CD14-positive monocyte (primary cell): ENCODE data around the gene HLA-G. TPM values are rescaled to one million over a fixed set of nuclear protein-coding genes. Genes with fewer than 3 reads are reported as not detected.

ENCODE experiments used
- DNase-seq, 3 donors: peaks; one replicate each; pipeline ENCODE4 v3.0.0-alpha.2; 2011 to 2022
- H2AFZ ChIP-seq: 2 replicates; pipeline ENCODE4 v1.6.0; 2012; ENCODE audit warnings: mild to moderate bottlenecking, low read depth, low read length, inconsistent platforms; ENCODE audit not compliant: insufficient read depth, poor library complexity, severe bottlenecking
- H3K27ac ChIP-seq, 2 donors: 1 replicate in 1 of 2; 2 replicates in 1 of 2; pipeline ENCODE4 v1.5.1; 2012 to 2013; ENCODE audit warnings: low read length in 2 of 2, control low read depth in 1 of 2, inconsistent platforms in 1 of 2, low read depth in 1 of 2, mild to moderate bottlenecking in 1 of 2
- H3K27me3 ChIP-seq, 2 donors: one replicate each; pipeline versions ENCODE4 v1.6.0 to v1.6.1; 2011 to 2013; ENCODE audit warnings: low read length in 2 of 2; ENCODE audit not compliant: control insufficient read depth in 2 of 2, insufficient read depth in 2 of 2
- H3K36me3 ChIP-seq, 2 donors: replicated peaks in 1 of 2; 1 replicate in 1 of 2; 2 replicates in 1 of 2; pipeline versions ENCODE4 v1.5.1 to v1.6.1; 2012 to 2013; ENCODE audit warnings: low read length in 2 of 2, control low read depth in 1 of 2, inconsistent platforms in 1 of 2, mild to moderate bottlenecking in 1 of 2; ENCODE audit not compliant: insufficient read depth in 2 of 2, control insufficient read depth in 1 of 2
- H3K4me1 ChIP-seq, 2 donors: 1 replicate in 1 of 2; 2 replicates in 1 of 2; pipeline versions ENCODE4 v1.5.1 to v1.6.1; 2012 to 2013; ENCODE audit warnings: low read length in 2 of 2, control low read depth in 1 of 2, inconsistent platforms in 1 of 2, mild to moderate bottlenecking in 1 of 2, moderate library complexity in 1 of 2; ENCODE audit not compliant: insufficient read depth in 2 of 2, control insufficient read depth in 1 of 2
- H3K4me2 ChIP-seq: replicated peaks from 2 replicates; pipeline ENCODE3; 2012; ENCODE audit warnings: low read length, moderate library complexity, mild to moderate bottlenecking; ENCODE audit not compliant: poor library complexity, severe bottlenecking; ENCODE audit errors: extremely low read depth
- H3K4me3 ChIP-seq, 3 experiments: fragments of 200-600 bp in 1 of 3; sonication (generic) in 1 of 3; replicated peaks in 1 of 3; 1 replicate in 2 of 3; 2 replicates in 1 of 3; pipeline ENCODE4 v1.5.1; 2011 to 2013; ENCODE audit warnings: low read length in 3 of 3, mild to moderate bottlenecking in 3 of 3, control low read depth in 2 of 3, low read depth in 2 of 3, inconsistent platforms in 1 of 3, moderate library complexity in 1 of 3
- H3K79me2 ChIP-seq: 2 replicates; pipeline ENCODE4 v1.6.0; 2012; ENCODE audit warnings: mild to moderate bottlenecking, control low read depth, inconsistent platforms, low read length, moderate library complexity; ENCODE audit not compliant: insufficient read depth
- H3K9ac ChIP-seq: 2 replicates; pipeline ENCODE4 v1.6.0; 2017; ENCODE audit warnings: low read length, mild to moderate bottlenecking; ENCODE audit not compliant: insufficient read depth, poor library complexity, severe bottlenecking
- H3K9me3 ChIP-seq, 2 donors: replicated peaks in 1 of 2; 1 replicate in 1 of 2; 2 replicates in 1 of 2; pipeline versions ENCODE4 v1.5.1 to v1.6.1; 2012 to 2013; ENCODE audit warnings: low read length in 2 of 2, control low read depth in 1 of 2; ENCODE audit not compliant: control insufficient read depth in 1 of 2, insufficient read depth in 1 of 2
- H4K20me1 ChIP-seq: 2 replicates; pipeline ENCODE4 v1.6.0; 2012; ENCODE audit warnings: mild to moderate bottlenecking, low read length, control low read depth, moderate library complexity; ENCODE audit not compliant: insufficient read depth
- H3K27ac Mint-ChIP-seq, 7 donors: one replicate each; pipeline ENCODE4 v1.8.0; 2020; ENCODE audit warnings: mild to moderate bottlenecking in 7 of 7, mixed read lengths in 7 of 7, moderate library complexity in 6 of 7, inconsistent platforms in 2 of 7
- H3K27me3 Mint-ChIP-seq, 3 donors: one replicate each; pipeline ENCODE4 v1.8.0; 2021 to 2022; ENCODE audit warnings: low read depth in 3 of 3, mild to moderate bottlenecking in 3 of 3, mixed read lengths in 3 of 3, moderate library complexity in 3 of 3, inconsistent platforms in 1 of 3
- H3K36me3 Mint-ChIP-seq, 2 donors: one replicate each; pipeline ENCODE4 v1.8.0; 2020; ENCODE audit warnings: mixed read lengths in 2 of 2, inconsistent platforms in 1 of 2, mild to moderate bottlenecking in 1 of 2
- H3K4me1 Mint-ChIP-seq: one replicate; pipeline ENCODE4 v1.8.0; 2020; ENCODE audit warnings: mild to moderate bottlenecking, mixed read lengths
- H3K4me3 Mint-ChIP-seq, 2 donors: one replicate each; pipeline ENCODE4 v1.8.0; 2020; ENCODE audit warnings: mild to moderate bottlenecking in 2 of 2, mixed read lengths in 2 of 2, moderate library complexity in 1 of 2
- H3K9me3 Mint-ChIP-seq, 7 donors: one replicate each; pipeline ENCODE4 v1.8.0; 2020 to 2022; ENCODE audit warnings: mixed read lengths in 7 of 7, mild to moderate bottlenecking in 6 of 7, moderate library complexity in 6 of 7, inconsistent platforms in 2 of 7
- WGBS: methylation state at CpG from one replicate; pipeline ENCODE4 v1.1.5; 2013; ENCODE audit warnings: missing lambda C conversion rate; ENCODE audit not compliant: insufficient coverage; 5-methylcytosine and 5-hydroxymethylcytosine counted together
- intact Hi-C, 2 donors: fragments of 100-400 bp; cut with micrococcal nuclease; formaldehyde crosslinking; loops; one replicate each; pipeline versions ENCODE4 v1.15.0 to v1.15.1; 2023
- polyA plus RNA-seq, 3 donors: library from polyadenylated mRNA; depleted of rRNA in 1 of 3; unstranded in 2 of 3; stranded (reverse) in 1 of 3; fragments of 300-500 nt in 2 of 3; fragments of >200 nt in 1 of 3; fragmentation: Illumina TruSeq in 2 of 3; gene quantifications; 1 replicate in 2 of 3; 2 replicates in 1 of 3; pipeline ENCODE4 v1.2.3, GENCODE V29; 2012 to 2021
- TF ChIP-seq, protein P1 (sequence below): fragments of 200-600 bp; IDR thresholded peaks from one replicate; pipeline ENCODE4 v1.8.0; 2022; ENCODE audit warnings: antibody characterized with exemption, mild to moderate bottlenecking

HLA-G gene
- polyA plus RNA-seq, 3 donors: 0.12 to 2.3 (median 0.89) TPM

DNA sequence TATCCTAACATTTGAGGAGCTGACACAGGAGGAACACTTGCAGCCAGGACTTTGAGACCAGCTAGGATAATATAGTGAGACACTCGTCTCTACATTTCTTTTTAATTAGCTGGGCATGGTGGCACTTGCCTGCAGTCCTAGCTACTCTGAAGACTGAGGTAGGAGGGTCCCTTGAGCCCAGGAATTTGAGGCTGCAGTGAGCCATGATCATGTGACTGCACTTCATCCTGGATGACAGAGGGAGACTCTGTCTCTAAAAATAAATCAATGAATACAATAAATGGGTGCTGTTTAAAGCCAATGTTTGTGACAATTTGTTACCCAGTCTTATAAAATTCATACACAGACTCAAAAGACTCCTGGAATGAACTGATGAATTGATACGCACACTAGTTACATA, 1.8 kb upstream of the HLA-G start:
- TF ChIP-seq, protein P1, sequence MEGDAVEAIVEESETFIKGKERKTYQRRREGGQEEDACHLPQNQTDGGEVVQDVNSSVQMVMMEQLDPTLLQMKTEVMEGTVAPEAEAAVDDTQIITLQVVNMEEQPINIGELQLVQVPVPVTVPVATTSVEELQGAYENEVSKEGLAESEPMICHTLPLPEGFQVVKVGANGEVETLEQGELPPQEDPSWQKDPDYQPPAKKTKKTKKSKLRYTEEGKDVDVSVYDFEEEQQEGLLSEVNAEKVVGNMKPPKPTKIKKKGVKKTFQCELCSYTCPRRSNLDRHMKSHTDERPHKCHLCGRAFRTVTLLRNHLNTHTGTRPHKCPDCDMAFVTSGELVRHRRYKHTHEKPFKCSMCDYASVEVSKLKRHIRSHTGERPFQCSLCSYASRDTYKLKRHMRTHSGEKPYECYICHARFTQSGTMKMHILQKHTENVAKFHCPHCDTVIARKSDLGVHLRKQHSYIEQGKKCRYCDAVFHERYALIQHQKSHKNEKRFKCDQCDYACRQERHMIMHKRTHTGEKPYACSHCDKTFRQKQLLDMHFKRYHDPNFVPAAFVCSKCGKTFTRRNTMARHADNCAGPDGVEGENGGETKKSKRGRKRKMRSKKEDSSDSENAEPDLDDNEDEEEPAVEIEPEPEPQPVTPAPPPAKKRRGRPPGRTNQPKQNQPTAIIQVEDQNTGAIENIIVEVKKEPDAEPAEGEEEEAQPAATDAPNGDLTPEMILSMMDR: no peak
- Histone ChIP-seq H3K79me2 (no peaks in the 10 kb centered on the region), H3K4me1 (peaks cover 7 to 9% of the 10 kb centered on the region in 2 donors), H2AFZ (no peak overlapping the region), H3K9ac (no peak overlapping the region), H3K4me2 (no peak overlapping the region), H3K27ac (no peak overlapping the region), H3K4me3 (no peak overlapping the region), H3K27me3 (peaks cover 53 to 69% of the 10 kb centered on the region in 2 donors), H4K20me1 (no peaks in the 10 kb centered on the region), H3K9me3 (peaks cover 0 to 5% of the 10 kb centered on the region in 2 donors), H3K36me3 (no peaks in the 10 kb centered on the region)
- Mint-ChIP-seq H3K27ac (no peak overlapping the region), H3K4me3 (peak overlapping the region in 1 of 2 donors; percentile 33), H3K36me3 (peaks cover 0 to 3% of the 10 kb centered on the region in 2 donors), H3K27me3 (peaks cover 68 to 92% (median 73%) of the 10 kb centered on the region in 3 donors), H3K9me3 (peaks cover 0 to 9% (median 5%) of the 10 kb centered on the region in 7 donors), H3K4me1 (peaks cover 10% of the 10 kb centered on the region)
- intact Hi-C loops: no loop called here
- WGBS: no CpG with 5 or more reads among the region's 2 CpGs
- DNase-seq: no peak

DNA sequence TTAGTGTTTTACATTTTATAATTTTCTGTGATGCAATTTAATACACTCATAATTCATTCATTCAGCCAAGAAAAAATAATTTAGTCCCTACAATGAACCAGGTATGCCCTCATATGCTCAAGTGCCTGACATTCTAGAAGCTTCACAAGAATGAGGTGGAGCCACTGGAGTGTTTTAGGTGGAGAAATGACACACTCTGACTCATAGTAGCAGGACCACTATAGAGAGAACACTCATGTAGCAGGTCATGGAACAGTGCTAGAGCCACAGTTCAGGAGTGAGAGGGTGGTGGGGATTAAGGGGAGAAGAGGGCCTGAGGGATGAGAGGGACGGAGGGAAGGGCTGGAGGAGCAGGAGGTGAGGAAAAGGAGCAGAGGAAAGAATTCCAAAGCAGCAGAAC, 1.4 kb upstream of the HLA-G start:
- H3K9me3 Mint-ChIP-seq: peaks cover 0 to 9% (median 5%) of the 10 kb centered on the region in 7 donors
- peaks cover 72 to 92% (median 75%) of the 10 kb centered on the region in 3 donors for H3K27me3 Mint-ChIP-seq
- no peaks in the 10 kb centered on the region for H3K36me3 ChIP-seq
- no peak overlapping the region for H3K27ac Mint-ChIP-seq
- H3K27me3 ChIP-seq: peaks cover 49 to 73% of the 10 kb centered on the region in 2 donors
- peaks cover 0 to 3% of the 10 kb centered on the region in 2 donors for H3K36me3 Mint-ChIP-seq
- peaks cover 10% of the 10 kb centered on the region for H3K4me1 Mint-ChIP-seq
- H3K4me3 Mint-ChIP-seq: peak overlapping the region in 1 of 2 donors; percentile 72
- no peaks in the 10 kb centered on the region for H3K79me2 ChIP-seq
- no peaks in the 10 kb centered on the region for H4K20me1 ChIP-seq
- no peak overlapping the region for H3K4me3 ChIP-seq
- WGBS: no CpG with 5 or more reads among the region's 1 CpG
- H3K9me3 ChIP-seq: peaks cover 0 to 5% of the 10 kb centered on the region in 2 donors
- no peak overlapping the region for H3K9ac ChIP-seq
- no peak overlapping the region for H3K27ac ChIP-seq
- peaks cover 7 to 9% of the 10 kb centered on the region in 2 donors for H3K4me1 ChIP-seq
- no peak overlapping the region for H3K4me2 ChIP-seq
- DNase-seq: no peak
- no peak overlapping the region for H2AFZ ChIP-seq
- TF ChIP-seq, protein P1: no peak
- intact Hi-C loops: no loop called here
